OCI-LY7 (cell line): ENCODE measurements around the gene MIDN. TPM values are rescaled to one million over a fixed set of nuclear protein-coding genes. Genes with fewer than 3 reads are reported as not detected.

Experiments used
- BruUV-seq: library from RNA; stranded (reverse); fragments of 400-500 nt; replicated peaks from 2 replicates; lab custom pipeline; 2021; lab: Mats Ljungman, UMichigan
- CTCF ChIA-PET: fragments of 300-600 bp; sonication (Branson Sonifier 250); formaldehyde crosslinking; loops from one replicate; lab custom pipeline; 2022; ENCODE audit warnings: antibody characterized with exemption; ENCODE audit not compliant: unreplicated experiment; lab: Charles Lee
- POLR2A ChIA-PET: fragments of 300-600 bp; sonication (Branson Sonifier 250); formaldehyde crosslinking; loops from one replicate; lab custom pipeline; 2022; ENCODE audit warnings: antibody characterized with exemption; lab: Charles Lee
- DNase-seq: peaks from one replicate; pipeline ENCODE4 v3.0.0-alpha.2; 2015; ENCODE audit warnings: low spot score
- H2AFZ ChIP-seq: fragments of 200-600 bp; sonication (generic), shearing (Covaris generic); 2 replicates; pipeline ENCODE4 v1.6.1; 2014; ENCODE audit warnings: mild to moderate bottlenecking, antibody characterized with exemption, low read length, moderate library complexity
- H3K27ac ChIP-seq: fragments of 200-600 bp; sonication (generic); 2 replicates; pipeline ENCODE4 v1.5.1; 2014; ENCODE audit warnings: mixed run types, low read depth, mild to moderate bottlenecking, moderate library complexity, low read length, inconsistent platforms; ENCODE audit not compliant: poor library complexity, severe bottlenecking
- H3K36me3 ChIP-seq: fragments of 200-600 bp; sonication (generic); 2 replicates; pipeline ENCODE4 v1.6.1; 2014; ENCODE audit warnings: mild to moderate bottlenecking, antibody characterized with exemption, low read length, moderate library complexity, mixed read lengths; ENCODE audit not compliant: insufficient read depth
- H3K4me1 ChIP-seq: fragments of 200-600 bp; sonication (generic); 2 replicates; pipeline ENCODE4 v1.5.1; 2014; ENCODE audit warnings: mild to moderate bottlenecking, low read length; ENCODE audit not compliant: insufficient read depth, poor library complexity, severe bottlenecking
- H3K4me2 ChIP-seq: fragments of 200-600 bp; sonication (generic); 2 replicates; pipeline ENCODE4 v1.6.1; 2014; ENCODE audit warnings: mild to moderate bottlenecking, low read length
- H3K4me3 ChIP-seq: fragments of 200-600 bp; sonication (generic); 2 replicates; pipeline ENCODE4 v1.5.1; 2014; ENCODE audit warnings: mild to moderate bottlenecking, low read depth, low read length; ENCODE audit not compliant: poor library complexity, severe bottlenecking
- H3K79me2 ChIP-seq: fragments of 200-600 bp; sonication (generic); 2 replicates; pipeline ENCODE4 v1.6.1; 2016; ENCODE audit warnings: low read depth, mild to moderate bottlenecking, low read length, moderate library complexity, mixed read lengths; ENCODE audit not compliant: insufficient read depth
- H3K9me2 ChIP-seq: fragments of 200-600 bp; sonication (generic); 2 replicates; pipeline ENCODE4 v1.6.1; 2016; ENCODE audit warnings: mild to moderate bottlenecking, low read length, mixed read lengths; ENCODE audit not compliant: insufficient read depth
- H3K9me3 ChIP-seq: fragments of 200-600 bp; sonication (generic); 2 replicates; pipeline ENCODE4 v1.6.1; 2014; ENCODE audit warnings: mild to moderate bottlenecking, mixed run types, low read length, mixed read lengths
- H4K20me1 ChIP-seq: fragments of 200-600 bp; sonication (generic); 2 replicates; pipeline ENCODE4 v1.6.1; 2014; ENCODE audit warnings: mild to moderate bottlenecking, antibody characterized with exemption, low read length, moderate library complexity, mixed read lengths; ENCODE audit not compliant: insufficient read depth
- EZH2phosphoT487 ChIP-seq: fragments of 200-600 bp; sonication (generic); IDR thresholded peaks from 2 replicates; pipeline ENCODE4 v1.6.1; 2018; ENCODE audit warnings: low read depth, borderline replicate concordance, mild to moderate bottlenecking, mixed run types, antibody characterized with exemption, low read length, moderate library complexity, mixed read lengths
- intact Hi-C: fragments of 100-400 bp; cut with micrococcal nuclease; formaldehyde crosslinking; loops from one replicate; pipeline ENCODE4 v1.10.0; 2022; ENCODE audit not compliant: unreplicated experiment
- total RNA-seq, 2 experiments: library from RNA; depleted of rRNA in 1 of 2; stranded (reverse); fragments of >200 nt in 1 of 2; shearing (Covaris generic) in 1 of 2; gene quantifications; 2 replicates each; pipeline ENCODE4 v1.2.3, GENCODE V29; 2014 to 2022
- TF ChIP-seq, protein P1 (sequence below): fragments of 200-600 bp; sonication (generic); conservative IDR thresholded peaks from 2 replicates; pipeline ENCODE4 v1.5.1; 2014; ENCODE audit warnings: mild to moderate bottlenecking, antibody characterized with exemption, low read length, moderate library complexity, mixed read lengths

The MIDN gene
- total RNA-seq, 2 experiments from 2014 or later = 20.3 to 70.9 TPM

DNA sequence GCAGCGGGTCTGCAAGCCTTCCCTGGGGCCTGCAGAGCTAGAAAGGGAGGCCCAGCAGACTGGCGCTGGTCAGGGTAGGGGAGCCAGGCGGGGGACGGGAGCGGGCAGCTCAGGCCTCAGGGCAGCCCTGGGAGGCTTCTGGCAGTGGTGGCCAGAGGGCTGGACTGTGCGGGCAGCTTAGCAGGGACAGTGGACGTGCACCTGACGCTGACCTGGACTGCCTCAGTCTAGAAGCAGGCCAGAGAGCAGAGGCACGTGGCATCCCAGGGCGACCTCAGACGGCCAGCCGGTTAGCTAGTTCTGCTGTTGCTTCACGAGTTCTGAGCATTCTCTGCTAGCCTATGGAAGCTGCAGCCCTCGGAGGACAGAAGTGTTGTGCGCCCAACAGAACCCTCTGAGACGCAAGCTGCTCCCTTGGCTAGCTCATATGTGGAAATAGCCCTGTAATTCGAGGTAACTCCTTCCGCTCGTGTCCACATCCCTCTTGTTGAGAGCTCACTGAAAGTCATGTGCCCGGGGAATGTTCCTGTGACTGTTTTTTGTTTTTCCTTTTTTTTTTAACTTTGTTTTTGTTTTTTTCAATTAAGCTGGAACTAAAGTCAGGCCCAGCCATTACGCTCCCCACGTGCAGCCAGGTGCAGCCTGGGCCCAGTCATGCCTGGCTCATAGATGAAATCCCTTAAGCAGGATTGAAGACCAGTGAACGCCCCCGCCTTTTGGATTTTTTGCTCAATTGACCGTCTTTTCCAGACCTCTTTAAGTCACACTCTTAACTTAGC is 25.1 kb downstream of the MIDN start:
- intact Hi-C loops = no loop called here
- peaks cover 61% of the 10 kb centered on the region for H3K4me1 ChIP-seq
- POLR2A ChIA-PET = interaction anchor here (0.6 to 1.0 kb wide), 2 partner anchors 76 to 316 kb away, joined by 3 to 6 read pairs; no protein-coding TSS in a partner anchor
- BruUV-seq = TSS peak; percentile 70
- H3K4me3 ChIP-seq = peak overlapping the region; percentile 95
- H3K36me3 ChIP-seq = peaks cover 80% of the 10 kb centered on the region
- peaks cover 63% of the 10 kb centered on the region for H3K79me2 ChIP-seq
- H3K4me2 ChIP-seq = peak overlapping the region; percentile 100
- no peaks in the 10 kb centered on the region for H3K9me3 ChIP-seq
- CTCF ChIA-PET = no interaction called here
- peaks cover 3% of the 10 kb centered on the region; the same call in 1 of the 2 replicates for H4K20me1 ChIP-seq
- H3K9me2 ChIP-seq = no peaks in the 10 kb centered on the region
- DNase-seq = no peak
- H3K27ac ChIP-seq = peak overlapping the region; percentile 92
- H2AFZ ChIP-seq = no peak overlapping the region
- TF ChIP-seq EZH2phosphoT487 = no peak
- TF ChIP-seq, protein P1, sequence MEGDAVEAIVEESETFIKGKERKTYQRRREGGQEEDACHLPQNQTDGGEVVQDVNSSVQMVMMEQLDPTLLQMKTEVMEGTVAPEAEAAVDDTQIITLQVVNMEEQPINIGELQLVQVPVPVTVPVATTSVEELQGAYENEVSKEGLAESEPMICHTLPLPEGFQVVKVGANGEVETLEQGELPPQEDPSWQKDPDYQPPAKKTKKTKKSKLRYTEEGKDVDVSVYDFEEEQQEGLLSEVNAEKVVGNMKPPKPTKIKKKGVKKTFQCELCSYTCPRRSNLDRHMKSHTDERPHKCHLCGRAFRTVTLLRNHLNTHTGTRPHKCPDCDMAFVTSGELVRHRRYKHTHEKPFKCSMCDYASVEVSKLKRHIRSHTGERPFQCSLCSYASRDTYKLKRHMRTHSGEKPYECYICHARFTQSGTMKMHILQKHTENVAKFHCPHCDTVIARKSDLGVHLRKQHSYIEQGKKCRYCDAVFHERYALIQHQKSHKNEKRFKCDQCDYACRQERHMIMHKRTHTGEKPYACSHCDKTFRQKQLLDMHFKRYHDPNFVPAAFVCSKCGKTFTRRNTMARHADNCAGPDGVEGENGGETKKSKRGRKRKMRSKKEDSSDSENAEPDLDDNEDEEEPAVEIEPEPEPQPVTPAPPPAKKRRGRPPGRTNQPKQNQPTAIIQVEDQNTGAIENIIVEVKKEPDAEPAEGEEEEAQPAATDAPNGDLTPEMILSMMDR = no peak

GRCh38 chr19:1274081-1274851 is 25.9 kb downstream of the MIDN start:
- DNase-seq = no peak
- Histone ChIP-seq H3K36me3 (peaks cover 88% of the 10 kb centered on the region), H3K4me2 (peak overlapping the region; percentile 100), H2AFZ (no peak overlapping the region), H3K9me2 (no peaks in the 10 kb centered on the region), H3K27ac (peak overlapping the region; percentile 92), H3K79me2 (peaks cover 63% of the 10 kb centered on the region), H3K4me1 (peaks cover 56% of the 10 kb centered on the region), H3K9me3 (no peaks in the 10 kb centered on the region), H3K4me3 (peak overlapping the region; percentile 95), H4K20me1 (peaks cover 3% of the 10 kb centered on the region; the same call in 1 of the 2 replicates)
- BruUV-seq = no TSS peak
- intact Hi-C loops = no loop called here
- CTCF ChIA-PET = no interaction called here
- POLR2A ChIA-PET = interaction anchor here (0.6 to 1.0 kb wide), 2 partner anchors 75 to 315 kb away, joined by 3 to 6 read pairs; no protein-coding TSS in a partner anchor
- TF ChIP-seq, protein P1 = peak; percentile 39; the same call in 1 of the 2 replicates
- no peak for TF ChIP-seq EZH2phosphoT487
